NCI-H146 treated with DMSO at 0.1 percent for 48 hours (cell line): ENCODE results near the gene SRMS.
"Not testable (repeated sequence)": the region's sequence is repeated elsewhere in the genome, so short reads cannot be mapped to it uniquely, and the experiment has no call there.

Source experiments
- DNase-seq: peaks from one replicate; lab custom pipeline; 2025; ENCODE audit not compliant: unreplicated experiment; lab: John Stamatoyannopoulos, UW

SRMS gene

DNA sequence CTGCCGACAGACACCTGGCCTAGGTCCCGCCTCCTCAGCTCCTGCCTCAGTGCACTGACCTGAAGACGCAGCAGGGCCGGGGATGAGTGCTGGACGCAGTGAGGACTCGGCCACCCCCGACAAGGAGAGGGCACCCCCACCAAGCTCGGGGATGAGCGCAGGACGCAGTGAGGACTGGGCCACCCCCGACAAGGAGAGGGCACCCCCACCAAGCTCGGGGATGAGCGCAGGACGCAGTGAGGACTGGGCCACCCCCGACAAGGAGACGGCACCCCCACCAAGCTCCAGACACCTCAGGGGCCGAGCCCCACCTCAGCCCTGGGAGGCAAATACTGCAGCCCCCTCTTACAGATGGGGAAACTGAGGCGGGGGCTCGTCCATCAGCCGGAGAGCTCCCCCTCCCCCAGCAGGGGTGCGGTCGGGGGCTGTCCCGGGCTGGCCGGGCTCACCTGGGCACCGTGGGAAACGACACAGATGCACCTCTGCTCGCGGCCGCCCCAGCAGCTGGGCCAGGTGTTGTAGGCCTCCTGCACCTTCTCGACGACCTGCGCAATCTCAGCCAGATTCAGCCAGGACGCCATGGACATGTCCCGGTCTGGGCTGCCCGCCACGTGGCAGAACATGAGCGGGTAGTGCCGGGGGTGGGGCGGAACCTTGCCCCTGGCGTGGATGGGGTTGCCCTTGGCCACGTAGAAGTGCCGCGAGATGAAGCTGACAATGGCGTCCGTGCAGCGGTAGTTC, 19.0 kb upstream of the SRMS start:
- DNase-seq: no peak

DNA sequence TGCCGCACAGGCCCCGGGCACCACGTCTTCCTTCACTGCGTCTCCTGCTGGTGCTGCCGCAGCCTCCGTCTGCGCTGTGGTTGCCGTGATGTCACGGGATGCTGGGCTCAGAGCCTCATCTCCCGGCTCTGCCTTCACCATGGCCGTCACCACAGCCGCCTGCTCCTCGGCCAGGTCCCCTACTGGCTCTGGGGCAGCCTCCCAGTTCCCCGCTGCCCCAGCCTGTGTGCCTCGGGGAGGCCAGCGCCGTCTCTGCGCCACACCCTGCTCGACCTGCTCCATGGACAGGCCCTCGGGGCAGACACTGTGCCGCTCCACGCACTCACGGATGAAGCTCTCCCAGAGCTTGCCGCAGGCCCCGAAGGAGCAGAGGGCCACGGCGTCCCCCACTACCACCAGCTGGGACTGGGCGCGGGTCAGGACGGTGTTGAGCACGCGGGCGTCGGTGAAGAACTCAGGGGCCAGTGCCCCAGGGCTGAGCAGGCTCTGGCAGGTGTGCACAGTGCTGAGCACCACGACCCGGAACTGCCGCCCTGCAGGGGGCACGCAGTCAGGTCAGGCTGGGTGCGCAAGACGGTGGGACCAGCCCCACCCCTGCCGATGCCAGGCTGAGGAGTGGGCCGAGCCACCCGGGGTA, 18.3 kb upstream of the SRMS start:
- no peak for DNase-seq

DNA sequence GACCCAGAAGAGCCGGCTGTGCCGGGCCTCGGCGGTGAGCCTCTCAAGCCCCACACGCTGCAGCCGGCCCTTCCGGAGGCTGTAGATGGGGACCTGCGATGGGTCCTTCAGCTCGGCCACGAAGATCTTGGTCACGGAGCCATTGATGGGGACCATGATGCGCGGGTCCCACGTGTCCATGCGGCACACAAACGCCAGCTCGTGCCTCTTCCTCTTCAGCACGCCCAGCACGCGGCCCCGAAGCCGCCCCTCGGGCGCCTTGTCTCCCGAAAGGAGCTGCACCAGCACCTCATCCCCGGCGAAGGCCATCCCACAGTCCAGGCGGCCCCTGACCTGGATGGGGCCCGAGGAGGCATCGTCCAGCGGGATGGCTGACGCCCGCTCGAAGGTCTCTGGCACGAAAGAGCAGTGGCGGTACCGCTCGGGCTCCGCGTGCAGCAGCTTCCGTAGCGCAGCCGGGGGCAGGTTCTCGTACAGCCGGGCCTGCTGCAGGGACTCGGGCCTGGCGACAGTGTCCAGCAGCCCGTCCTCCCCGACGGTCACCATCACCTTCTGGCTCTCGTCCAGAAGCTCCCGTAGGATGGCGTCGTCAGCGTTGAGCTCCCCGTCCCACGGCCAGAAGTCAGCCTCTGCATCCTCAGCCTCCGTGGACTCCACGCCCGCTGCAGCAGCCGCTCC, 17.6 kb upstream of the SRMS start:
- DNase-seq: no peak

DNA sequence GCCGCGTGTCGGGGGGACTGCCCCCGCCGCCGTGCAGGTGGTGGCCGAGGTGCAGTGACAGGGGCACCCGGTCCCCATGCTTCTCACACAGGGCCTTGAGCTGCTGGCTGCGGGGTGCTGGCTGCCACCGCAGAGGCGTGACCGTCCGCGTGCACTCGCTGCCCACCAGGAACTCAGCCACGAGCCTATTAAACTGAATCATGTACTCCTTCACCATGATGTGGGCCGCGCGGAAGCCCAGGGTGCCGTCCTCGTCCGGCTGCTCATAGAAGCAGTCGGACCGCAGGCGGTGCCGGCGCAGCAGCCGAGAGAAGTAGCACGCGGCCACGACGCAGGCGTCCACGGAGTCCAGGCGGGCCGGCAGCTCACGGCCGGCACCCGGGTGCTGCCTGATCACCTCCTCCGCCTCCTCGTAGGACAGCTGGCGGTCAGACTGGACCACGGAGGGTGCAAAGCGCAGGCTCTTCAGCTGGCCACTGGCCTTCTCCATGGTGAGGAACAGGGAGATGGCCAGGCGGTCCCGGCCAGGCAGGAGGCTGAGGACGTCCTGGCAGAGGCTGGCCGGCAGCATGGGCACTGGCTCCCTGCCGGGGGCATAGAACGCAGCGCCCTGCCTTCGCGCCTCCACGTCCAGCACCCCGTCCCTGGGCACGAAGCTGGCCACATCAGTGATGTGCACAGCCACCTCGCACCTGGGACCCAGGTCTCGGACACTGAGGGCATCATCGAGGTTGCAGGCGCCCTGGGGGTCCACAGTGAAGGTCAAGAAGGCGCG, 16.7 kb upstream of the SRMS start:
- DNase-seq: no peak

DNA sequence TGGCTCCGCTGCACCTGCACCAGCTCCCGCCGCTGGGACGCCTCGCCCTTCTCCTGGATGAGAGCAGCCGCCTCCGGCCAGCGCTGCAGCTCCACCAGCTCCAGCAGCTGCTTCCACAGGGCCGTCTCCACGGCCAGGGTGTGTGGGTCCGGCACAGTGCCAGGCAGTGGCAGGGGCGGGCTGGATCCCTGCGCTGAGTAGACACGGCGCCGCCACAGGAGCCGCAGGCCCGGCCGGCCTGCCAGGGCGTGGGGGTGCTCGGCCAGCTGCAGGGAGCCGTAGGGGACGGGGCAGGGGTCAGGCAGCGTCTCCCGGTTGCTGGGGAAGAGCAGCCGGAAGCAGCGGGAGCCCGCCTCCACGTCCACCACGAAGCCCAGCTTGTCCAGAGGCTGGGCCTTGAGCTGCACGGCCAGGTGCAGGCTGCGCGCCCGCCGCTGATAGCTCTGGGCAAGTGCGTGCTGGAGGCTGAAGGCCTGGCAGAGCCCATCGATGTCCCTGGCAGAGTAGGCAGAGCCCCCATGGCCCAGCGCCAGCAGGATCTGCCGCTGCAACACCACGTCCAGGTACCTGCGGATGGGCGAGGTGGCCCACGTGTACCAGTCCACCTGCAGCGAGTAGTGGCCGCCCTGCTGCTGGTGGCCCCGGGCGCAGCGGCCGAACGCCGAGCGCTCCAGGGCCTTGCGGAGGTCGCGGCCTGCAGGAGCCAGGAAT, 15.8 kb upstream of the SRMS start:
- no peak for DNase-seq

DNA sequence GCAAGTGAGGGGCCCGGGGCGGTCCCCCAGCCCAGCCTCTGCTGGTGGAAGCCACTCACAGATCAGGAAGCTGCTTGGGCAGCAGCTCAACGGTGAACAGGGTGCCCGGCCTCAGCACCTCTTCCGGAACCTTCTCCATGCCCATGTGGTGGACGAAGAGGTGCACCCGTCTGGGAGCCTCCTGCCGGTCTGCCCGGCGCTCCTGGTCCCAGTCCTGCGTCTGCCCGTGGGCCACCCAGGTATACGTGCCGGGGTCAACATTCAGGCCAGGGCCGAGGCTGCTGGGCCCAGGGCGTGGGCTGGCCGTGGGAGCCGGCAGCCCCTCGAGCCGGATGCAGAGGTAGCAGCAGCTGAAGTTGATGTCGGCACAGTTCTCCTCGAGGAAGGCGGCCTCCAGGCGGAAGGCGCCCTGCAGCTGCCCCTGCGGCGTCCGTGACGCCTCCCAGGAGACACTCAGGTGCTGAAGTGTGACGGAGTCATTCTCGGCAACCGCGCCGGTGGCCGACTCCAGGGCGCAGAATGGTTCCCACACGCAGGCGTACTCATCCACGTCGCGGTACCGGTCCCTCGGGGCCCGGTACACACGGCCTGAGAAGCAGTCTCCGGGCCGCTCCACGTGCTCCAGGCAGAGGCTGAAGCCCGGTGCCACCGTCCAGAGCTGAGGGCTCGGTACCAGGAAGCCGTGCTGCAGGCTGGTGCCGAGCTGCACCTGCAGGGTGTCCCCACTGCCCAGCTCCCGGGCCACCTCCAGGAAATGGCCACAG, 15.1 kb upstream of the SRMS start:
- DNase-seq: no peak

DNA sequence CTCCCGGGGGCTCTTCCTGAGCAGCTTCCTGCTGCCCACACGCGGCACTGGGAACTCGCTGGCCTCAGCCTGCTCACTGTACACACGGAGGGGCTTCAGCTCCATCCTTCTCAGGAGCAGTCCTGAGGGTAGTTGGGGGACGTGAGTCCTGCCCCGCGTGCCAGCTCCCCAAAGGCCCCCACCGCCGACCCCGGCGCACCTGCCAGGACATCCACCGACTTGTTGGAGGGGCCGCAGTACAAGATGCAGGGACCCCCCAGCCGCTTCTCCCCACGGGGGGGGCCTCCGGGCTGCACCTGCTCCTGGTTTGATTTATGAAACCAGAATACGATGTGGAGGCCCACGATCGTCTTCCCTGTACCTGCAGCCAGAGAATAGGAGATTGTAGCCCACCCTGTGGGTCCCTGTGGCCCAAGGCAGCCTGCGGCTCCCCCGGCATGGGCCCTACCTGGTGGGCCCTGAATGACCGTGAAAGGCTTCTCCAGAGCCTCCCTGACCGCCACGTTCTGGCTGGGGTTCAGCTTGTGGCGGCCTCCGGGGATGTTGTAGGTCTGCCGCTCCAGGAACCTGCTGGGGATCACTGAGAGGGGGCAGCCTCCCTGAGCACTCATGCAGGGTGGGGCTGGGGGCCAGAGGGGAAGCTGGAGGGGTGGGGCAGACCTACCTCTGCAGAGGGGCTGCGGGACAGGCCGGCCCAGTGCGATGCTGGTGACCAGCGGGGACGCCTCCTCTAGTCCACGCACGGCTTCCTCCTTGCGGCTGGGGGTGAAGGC, 14.3 kb upstream of the SRMS start:
- no peak for DNase-seq

DNA sequence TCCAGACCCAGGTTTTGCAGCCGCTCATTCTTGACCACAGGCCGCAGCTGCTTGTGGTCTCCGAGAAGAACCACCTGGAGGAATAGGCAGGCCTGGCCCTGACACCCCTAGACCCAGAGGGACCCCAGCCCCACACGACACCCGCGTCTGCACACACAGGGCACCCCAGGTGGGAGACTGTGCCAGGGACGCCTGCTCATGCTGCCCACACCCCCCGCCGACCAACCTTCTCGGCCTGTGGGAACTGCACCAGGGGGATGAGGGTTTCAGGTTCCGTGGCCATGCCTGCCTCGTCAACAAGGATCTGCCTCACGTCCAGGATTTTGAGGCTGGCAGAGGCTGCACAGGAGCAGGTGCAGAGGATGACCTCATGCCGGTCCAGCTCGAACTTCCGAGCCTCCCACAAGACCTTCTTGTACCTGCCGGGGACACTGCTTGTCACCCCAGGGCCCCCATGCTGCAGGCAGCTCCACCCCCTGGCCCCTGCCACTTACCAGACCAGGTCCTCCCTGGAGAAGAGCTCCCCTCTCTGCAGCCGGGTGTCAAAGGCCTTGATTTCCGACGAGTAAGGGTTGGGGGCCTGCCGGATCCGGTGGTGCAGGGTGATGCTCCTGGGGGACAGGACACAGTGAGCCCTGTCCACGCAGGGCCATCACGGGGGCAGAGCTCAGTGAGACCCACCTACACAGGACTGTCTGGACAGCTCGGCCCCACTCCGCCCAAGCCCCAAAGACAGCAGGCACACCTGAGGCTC, 13.5 kb upstream of the SRMS start:
- no peak for DNase-seq

DNA sequence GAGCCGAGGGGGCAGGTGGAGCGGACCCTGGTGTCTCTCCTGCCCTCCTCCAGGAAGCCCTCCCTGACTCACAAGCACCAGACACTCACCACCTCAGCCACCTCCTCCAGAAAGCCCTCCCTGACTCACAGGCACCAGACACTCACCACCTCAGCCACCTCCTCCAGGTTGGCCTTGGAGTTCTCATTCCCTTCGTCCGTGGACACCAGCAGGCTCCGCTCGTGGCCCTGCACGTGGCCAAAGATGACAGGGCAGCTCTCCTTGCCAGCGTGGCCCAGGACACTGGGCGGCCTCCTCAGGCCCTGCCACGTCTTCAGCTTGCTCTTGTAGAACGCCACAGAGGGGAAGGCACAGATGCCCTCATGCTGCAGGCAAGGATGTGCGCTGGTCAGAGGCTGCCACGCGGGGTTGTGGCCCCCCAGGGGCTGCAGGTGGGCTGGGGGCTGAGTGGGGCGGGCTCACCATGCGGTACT, 12.8 kb upstream of the SRMS start:
- no peak for DNase-seq

DNA sequence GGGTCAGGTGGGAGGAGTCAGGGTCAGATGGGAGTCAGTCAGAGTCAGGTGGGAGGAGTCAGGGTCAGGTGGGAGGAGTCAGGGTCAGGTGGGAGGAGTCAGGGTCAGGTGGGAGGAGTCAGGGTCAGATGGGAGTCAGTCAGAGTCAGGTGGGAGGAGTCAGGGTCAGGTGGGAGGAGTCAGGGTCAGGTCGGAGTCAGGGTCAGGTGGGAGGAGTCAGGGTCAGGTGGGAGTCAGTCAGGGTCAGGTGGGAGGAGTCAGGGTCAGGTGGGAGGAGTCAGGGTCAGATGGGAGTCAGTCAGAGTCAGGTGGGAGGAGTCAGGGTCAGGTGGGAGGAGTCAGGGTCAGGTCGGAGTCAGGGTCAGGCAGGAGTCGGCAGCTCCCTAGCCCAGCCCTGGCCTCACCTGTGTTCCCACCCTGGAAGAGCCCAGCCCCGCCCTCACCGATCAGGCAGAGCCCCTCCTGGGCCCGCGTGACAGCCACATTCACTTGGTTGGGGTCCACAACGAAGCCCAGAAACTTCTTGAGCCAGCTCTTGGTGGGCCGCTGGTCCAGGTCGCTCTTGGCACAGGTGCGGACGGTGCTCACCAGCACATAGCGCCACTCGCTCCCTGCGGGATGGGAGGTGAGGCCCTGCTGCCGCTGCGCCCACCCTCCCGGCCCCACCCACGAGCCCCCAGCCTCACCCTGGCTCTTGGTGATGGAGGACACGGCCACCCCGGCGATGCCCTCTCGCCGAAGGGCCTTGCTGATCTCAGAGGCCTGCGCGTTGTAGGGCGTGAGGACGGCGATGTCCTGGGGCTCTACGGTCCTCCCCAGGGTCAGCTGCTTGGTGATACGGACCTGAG, 12.2 kb upstream of the SRMS start:
- DNase-seq: not testable (repeated sequence)

DNA sequence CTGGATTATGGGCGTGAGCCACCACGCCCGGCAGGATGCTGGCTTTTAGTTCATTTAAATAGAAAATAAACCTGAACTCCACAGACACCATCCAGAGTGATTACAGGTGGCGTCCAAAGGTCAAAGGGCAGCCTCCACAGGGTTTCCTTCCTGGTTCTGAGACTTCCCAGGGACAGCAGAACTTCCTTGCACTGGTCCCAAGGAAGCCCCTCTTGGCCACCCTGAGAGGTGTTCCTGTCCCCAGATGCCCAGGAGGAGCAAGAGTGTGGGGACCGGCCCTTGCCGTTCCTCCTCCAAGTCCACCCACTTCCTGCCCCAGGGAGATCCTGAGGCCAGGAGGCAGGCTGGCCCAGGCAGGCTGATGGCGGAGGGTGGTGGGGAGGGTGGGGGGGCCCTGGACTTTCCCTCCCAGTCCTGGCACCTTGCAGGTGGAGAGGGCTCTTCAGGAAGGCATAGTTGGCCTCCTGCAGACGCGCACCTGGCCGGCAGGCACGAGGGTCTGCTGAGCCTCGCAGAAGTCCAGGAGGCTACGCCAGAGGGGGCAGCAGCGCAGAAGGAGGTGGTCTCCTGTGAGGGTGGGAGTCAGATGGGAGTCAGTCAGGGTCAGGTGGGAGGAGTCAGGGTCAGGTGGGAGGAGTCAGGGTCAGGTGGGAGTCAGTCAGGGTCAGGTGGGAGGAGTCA, 11.4 kb upstream of the SRMS start:
- DNase-seq: no peak

DNA sequence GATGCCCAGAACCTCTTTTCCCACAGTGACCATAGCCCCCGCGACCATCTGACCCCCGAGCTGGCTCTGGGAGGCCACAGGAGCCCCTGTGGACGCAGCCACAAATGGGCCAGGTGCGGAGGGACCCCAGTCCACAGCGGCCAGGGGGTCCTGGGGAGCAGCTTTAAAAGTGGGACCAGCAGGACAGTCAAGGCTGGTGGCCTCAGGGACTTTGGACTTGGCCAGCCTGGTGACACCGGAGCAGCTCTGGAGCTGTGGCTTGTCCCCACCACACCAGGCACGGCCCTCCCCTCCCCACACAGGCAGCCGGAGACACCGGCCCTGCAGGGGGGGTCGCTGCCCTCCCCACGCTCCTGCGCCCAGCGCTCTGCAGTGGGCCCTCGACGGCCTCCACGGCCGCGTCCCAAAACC, 9.9 kb upstream of the SRMS start:
- DNase-seq: no peak

DNA sequence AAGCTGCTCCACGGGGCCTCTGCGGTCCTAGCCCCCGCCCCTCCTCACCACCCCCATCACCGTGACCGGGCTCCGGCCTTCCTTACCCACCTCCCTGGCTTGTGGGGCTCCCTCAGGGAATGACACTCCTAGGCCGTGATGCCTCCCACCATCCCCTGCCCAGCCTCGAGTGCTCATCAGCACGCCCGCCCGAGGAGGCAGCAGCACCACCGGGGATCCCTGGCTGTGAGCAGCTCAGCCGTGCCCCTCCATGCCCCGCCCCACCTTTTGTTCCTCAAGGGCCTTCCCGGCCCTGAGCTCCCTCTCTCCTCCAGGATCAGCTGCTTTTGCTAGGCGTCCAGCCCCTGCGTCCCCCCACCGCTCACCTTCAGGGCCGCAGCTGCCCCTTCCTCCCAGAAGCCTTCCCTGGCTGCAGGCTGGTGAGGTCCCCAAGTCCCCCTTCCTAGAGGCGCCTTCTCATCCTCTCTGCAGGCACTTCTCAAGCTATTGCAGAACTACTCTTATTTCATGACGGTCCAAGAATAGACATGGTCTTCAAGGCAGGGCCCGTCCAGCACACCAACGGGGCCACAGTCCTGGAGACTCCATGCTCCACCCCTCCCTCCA, 9.4 kb upstream of the SRMS start:
- DNase-seq: no peak

DNA sequence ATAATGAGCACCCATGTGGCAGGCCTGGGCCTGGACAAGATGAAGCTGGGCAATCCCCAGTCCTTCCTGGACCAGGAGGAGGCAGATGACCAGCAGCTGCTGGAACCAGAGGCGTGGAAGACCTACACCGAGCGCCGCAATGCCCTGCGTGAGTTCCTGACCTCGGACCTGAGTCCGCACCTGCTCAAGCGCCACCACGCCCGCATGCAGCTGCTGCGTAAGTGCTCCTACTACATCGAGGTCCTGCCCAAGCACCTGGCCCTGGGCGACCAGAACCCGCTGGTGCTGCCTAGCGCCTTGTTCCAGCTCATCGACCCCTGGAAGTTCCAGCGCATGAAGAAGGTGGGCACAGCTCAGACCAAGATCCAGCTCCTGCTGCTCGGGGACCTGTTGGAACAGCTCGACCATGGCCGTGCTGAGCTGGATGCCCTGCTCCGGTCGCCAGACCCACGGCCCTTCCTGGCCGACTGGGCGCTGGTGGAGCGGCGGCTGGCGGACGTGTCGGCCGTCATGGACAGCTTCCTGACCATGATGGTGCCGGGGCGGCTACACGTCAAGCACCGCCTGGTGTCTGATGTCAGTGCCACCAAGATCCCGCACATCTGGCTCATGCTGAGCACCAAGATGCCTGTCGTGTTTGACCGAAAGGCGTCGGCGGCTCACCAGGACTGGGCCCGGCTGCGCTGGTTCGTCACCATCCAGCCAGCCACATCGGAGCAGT, 8.3 kb upstream of the SRMS start:
- no peak for DNase-seq

DNA sequence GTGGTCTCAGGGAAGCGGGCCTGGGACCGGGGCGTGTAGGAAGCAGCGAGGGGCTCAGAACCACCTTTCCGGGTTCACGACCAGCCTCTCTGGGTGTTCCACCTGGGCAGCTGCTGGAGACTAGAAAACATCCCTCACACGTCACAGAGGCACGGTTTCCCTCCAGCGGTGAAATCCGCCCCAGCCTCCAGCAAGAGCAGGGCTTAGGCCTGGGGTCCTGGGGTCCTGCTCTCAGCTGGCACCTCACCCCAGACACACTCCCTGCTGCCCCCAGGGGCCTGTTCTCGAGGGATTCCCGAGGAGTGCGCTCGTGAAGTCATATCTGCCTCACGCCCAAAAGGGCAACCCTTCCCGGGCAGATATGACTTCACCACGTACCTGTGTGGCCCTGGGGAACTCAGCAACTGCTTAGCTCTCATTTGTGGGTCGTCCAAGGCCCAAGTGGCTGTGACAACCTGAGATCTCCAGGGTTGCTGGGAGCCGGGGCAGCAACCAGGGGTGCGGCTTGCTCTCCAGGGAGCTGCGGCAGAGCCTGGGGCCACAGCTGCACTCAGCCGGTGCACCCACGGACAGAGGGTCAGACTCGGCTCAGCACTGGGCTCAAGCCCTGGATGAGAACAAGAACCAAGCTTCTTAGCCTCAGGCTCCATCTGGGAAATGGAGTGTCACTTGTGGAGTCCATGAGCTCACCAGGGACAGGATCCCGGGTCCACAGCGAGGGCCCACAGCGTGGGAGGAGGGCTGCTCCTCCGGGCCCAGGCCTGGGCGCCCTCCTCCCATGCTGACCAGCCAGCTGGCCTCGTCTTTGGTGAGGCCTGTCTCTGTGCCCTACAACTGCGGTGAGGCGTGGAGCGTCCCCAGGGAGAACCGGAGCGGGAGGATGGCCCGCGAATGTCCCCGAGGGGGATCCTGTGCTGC, 7.1 kb upstream of the SRMS start:
- DNase-seq: no peak
